ENCODE results near the gene JPT2.

Gene JPT2

DNA sequence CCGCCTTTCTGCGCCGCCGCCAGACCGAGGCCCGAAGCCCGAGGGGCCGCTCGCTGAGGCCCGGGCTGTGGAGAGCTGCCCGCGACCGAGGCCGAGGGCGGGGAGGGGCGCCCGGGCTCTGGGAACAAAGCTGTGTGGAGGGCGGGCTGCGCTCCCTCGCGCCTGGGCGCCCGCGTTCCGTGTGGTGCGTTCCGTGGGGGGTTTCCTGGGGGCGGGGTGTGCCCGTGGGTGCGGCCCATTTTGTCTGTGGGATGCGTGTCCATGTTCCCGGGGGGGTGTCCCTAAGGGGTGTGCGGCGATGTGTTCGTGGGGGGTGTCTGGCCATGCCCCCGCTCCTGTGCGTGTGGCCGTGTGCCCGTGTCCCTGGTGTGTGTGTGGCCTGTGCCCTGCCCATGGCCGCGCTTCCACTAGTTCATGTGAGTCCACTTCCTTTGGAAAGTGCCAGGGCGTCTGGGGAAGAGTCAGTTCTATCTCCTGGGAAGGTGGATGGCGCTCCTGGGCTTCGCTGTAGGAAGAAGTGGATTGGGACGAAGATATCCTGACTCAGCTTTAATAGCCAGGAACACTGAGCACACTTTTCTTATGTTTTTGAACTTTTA, 520 bp downstream of the JPT2 start:
- Histone ChIP-seq H3K4me3 (ENCODE audit: low read depth, low read length) (peak overlapping the region; percentile 88), H3K27me3 (replicated peaks) (no peaks in the 10 kb centered on the region), H3K27ac (peak overlapping the region; percentile 86), H3K36me3 (replicated peaks) (peaks cover 21% of the 10 kb centered on the region)
- DNase-seq: peak; percentile 16
- in situ Hi-C loops (cut with HindIII; ENCODE audit: low pct_ligation_motif_present, low sequenced_read_pairs): no loop called here
- peak; percentile 24 for TF ChIP-seq CTCF (IDR thresholded peaks at IDR 0.05; ENCODE audit: low read depth, low read length, missing control alignments)

- in situ Hi-C loops (cut with HindIII; ENCODE audit: low pct_ligation_motif_present, low sequenced_read_pairs): no loop called here
- no peaks in the 10 kb centered on the region for H3K27me3 ChIP-seq (replicated peaks)
- TF ChIP-seq CTCF (IDR thresholded peaks at IDR 0.05; ENCODE audit: low read depth, low read length, missing control alignments): no peak
- peaks cover 20% of the 10 kb centered on the region for H3K36me3 ChIP-seq (replicated peaks)
- no peak overlapping the region for H3K27ac ChIP-seq
- H3K4me3 ChIP-seq (ENCODE audit: low read depth, low read length): no peak overlapping the region
- DNase-seq: no peak
Measured at GRCh38 chr16:1680361-1680760, 2.3 kb downstream of the JPT2 start.

DNA sequence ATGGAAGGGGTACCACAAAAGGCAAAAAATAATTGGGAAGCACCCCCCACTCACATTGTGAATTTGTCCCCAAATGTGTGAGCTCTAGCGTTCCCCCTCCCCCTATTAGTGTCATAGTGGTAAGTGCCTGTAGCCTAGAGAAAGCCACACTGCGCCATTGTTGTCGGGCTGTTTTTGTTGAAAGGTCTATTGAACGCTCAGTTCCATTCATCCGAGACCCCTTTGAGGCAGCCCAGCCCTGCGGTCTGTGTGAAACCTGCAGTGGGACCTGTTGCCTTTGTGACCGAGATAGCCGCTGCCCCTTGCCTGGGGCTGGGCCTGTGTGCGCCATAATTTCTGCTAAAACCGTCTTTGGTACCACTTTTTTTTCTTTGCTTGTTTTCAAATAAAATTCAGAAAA, 3.0 kb downstream of the JPT2 start:
- no peaks in the 10 kb centered on the region for H3K27me3 ChIP-seq (replicated peaks)
- in situ Hi-C loops (cut with HindIII; ENCODE audit: low pct_ligation_motif_present, low sequenced_read_pairs): no loop called here
- no peak for TF ChIP-seq CTCF (IDR thresholded peaks at IDR 0.05; ENCODE audit: low read depth, low read length, missing control alignments)
- peaks cover 15% of the 10 kb centered on the region for H3K36me3 ChIP-seq (replicated peaks)
- no peak overlapping the region for H3K4me3 ChIP-seq (ENCODE audit: low read depth, low read length)
- no peak overlapping the region for H3K27ac ChIP-seq
- DNase-seq: no peak

- in situ Hi-C loops (cut with HindIII; ENCODE audit: low pct_ligation_motif_present, low sequenced_read_pairs): no loop called here
- DNase-seq: no peak
- no peak for TF ChIP-seq CTCF (IDR thresholded peaks at IDR 0.05; ENCODE audit: low read depth, low read length, missing control alignments)
Measured at GRCh38 chr16:1687427-1688316, 9.6 kb downstream of the JPT2 start.

GRCh38 chr16:1688807-1689560, 10.9 kb downstream of the JPT2 start:
- peaks cover 42% of the 10 kb centered on the region for H3K36me3 ChIP-seq (replicated peaks)
- no peak overlapping the region for H3K4me3 ChIP-seq (ENCODE audit: low read depth, low read length)
- peak; percentile 91 for DNase-seq
- H3K27ac ChIP-seq: peak overlapping the region; percentile 89
- H3K27me3 ChIP-seq (replicated peaks): no peaks in the 10 kb centered on the region
- TF ChIP-seq CTCF (IDR thresholded peaks at IDR 0.05; ENCODE audit: low read depth, low read length, missing control alignments): no peak
- in situ Hi-C loops (cut with HindIII; ENCODE audit: low pct_ligation_motif_present, low sequenced_read_pairs): no loop called here

More at GRCh38 chr16:1687427-1688316, 9.6 kb downstream of the JPT2 start:
- Histone ChIP-seq H3K27me3 (replicated peaks) (no peaks in the 10 kb centered on the region), H3K27ac (no peak overlapping the region), H3K36me3 (replicated peaks) (peaks cover 35% of the 10 kb centered on the region), H3K4me3 (ENCODE audit: low read depth, low read length) (no peak overlapping the region)
